Measurements from ENCODE around the gene PANK1.
"Not testable (repeated sequence)": the region's sequence is repeated elsewhere in the genome, so short reads cannot be mapped to it uniquely, and the experiment has no call there.

PANK1 gene

DNA sequence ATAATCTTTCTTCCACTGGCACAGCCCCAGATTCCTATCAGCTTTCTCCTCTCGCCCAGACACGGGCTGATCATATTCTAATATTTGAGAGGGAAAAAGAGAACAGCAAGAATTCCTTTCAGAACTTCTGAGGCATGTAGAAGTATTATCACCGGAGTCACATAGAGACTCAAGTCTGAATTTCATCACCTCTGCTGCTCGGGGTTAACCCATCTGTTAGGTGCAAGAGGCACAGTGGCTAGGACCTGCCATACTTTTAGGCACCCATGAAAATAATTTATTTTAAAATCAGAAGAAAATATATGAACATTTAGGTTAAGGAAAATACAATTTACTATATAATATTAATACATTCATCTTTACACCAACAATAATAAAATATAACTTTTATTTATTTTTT is 21.0 kb downstream of the PANK1 start:
- no peak for ATAC-seq
- TF ChIP-seq TOX (CRISPR knock-in tag; IDR thresholded peaks at IDR 0.05; ENCODE audit: borderline replicate concordance) (no peak), ZNF565 (CRISPR knock-in tag; conservative IDR thresholded peaks at IDR 0.05; ENCODE audit: low read depth) (no peak), PPARA (CRISPR knock-in tag; IDR thresholded peaks at IDR 0.05; ENCODE audit: borderline replicate concordance) (no peak), ZC3H10 (CRISPR knock-in tag; IDR thresholded peaks at IDR 0.05) (no peak), RARB (CRISPR knock-in tag; IDR thresholded peaks at IDR 0.05) (no peak), GLIS3 (CRISPR knock-in tag; IDR thresholded peaks at IDR 0.05) (no peak), ISL1 (CRISPR knock-in tag; IDR thresholded peaks at IDR 0.05) (no peak), BACH2 (CRISPR knock-in tag; IDR thresholded peaks at IDR 0.05; ENCODE audit: borderline replicate concordance) (no peak), ESRRG (CRISPR knock-in tag; IDR thresholded peaks at IDR 0.05) (no peak), ZNF8 (CRISPR knock-in tag; IDR thresholded peaks at IDR 0.05) (no peak), CSDC2 (CRISPR knock-in tag; IDR thresholded peaks at IDR 0.05) (no peak)

DNA sequence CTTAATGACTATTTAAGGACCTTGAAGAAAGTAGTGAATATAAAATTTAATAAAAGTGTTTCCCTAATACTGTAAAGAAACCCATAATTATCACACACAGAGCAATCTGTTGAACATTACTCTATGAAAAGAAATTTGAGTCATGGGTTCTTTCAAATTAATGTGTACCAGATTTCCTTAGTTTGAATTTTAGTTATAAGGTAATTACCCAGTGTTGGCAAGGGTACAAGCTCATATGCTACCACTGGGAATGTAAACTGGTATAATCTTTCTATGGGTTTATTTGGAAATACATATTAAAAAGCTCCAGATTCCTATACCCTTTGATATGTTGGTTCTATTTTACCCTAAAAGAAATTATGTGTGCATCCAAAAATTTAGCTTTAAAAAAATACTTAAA is 22.9 kb downstream of the PANK1 start:
- ATAC-seq: no peak
- TF ChIP-seq GLIS3 (CRISPR knock-in tag; IDR thresholded peaks at IDR 0.05): no peak
- TF ChIP-seq PPARA (CRISPR knock-in tag; IDR thresholded peaks at IDR 0.05; ENCODE audit: borderline replicate concordance): no peak
- TF ChIP-seq ARNTL (CRISPR knock-in tag; IDR thresholded peaks at IDR 0.05; ENCODE audit: borderline replicate concordance, low read depth): no peak
- TF ChIP-seq, protein P1, sequence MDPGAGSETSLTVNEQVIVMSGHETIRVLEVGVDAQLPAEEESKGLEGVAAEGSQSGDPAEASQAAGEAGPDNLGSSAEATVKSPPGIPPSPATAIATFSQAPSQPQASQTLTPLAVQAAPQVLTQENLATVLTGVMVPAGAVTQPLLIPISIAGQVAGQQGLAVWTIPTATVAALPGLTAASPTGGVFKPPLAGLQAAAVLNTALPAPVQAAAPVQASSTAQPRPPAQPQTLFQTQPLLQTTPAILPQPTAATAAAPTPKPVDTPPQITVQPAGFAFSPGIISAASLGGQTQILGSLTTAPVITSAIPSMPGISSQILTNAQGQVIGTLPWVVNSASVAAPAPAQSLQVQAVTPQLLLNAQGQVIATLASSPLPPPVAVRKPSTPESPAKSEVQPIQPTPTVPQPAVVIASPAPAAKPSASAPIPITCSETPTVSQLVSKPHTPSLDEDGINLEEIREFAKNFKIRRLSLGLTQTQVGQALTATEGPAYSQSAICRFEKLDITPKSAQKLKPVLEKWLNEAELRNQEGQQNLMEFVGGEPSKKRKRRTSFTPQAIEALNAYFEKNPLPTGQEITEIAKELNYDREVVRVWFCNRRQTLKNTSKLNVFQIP (CRISPR knock-in tag; IDR thresholded peaks at IDR 0.05; ENCODE audit: borderline replicate concordance, low read depth): no peak

DNA sequence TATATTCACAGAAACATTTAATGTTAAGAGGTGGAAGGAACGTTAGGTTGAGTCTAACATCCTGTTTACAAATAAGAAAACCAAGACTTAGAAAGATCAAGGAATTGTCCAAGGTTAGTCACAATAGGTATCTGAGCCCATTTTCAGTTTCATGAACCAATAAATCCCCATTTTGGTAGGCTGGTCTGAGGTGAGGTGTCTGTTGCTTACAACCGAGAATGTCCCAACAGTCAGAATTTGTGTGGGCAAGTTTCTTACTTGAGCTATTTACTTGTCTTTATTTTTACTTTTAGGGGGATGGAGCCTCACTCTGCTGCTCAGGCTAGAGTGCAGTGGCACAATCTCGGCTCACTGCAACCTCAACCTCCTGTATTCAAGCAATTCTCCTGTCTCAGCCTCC is 23.6 kb downstream of the PANK1 start:
- ATAC-seq: no peak
- TF ChIP-seq OSR1 (CRISPR knock-in tag; IDR thresholded peaks at IDR 0.05) (no peak), SNAI2 (CRISPR knock-in tag; IDR thresholded peaks at IDR 0.05) (no peak), ZFP3 (CRISPR knock-in tag; IDR thresholded peaks at IDR 0.05) (no peak), BACH2 (CRISPR knock-in tag; IDR thresholded peaks at IDR 0.05; ENCODE audit: borderline replicate concordance) (no peak), ZNF565 (CRISPR knock-in tag; conservative IDR thresholded peaks at IDR 0.05; ENCODE audit: low read depth) (no peak), CSDC2 (CRISPR knock-in tag; IDR thresholded peaks at IDR 0.05) (no peak), TCF4 (CRISPR knock-in tag; IDR thresholded peaks at IDR 0.05; ENCODE audit: borderline replicate concordance) (no peak), ZFP30 (CRISPR knock-in tag; IDR thresholded peaks at IDR 0.05) (no peak), ISL1 (CRISPR knock-in tag; IDR thresholded peaks at IDR 0.05) (no peak)
- TF ChIP-seq, protein P2, sequence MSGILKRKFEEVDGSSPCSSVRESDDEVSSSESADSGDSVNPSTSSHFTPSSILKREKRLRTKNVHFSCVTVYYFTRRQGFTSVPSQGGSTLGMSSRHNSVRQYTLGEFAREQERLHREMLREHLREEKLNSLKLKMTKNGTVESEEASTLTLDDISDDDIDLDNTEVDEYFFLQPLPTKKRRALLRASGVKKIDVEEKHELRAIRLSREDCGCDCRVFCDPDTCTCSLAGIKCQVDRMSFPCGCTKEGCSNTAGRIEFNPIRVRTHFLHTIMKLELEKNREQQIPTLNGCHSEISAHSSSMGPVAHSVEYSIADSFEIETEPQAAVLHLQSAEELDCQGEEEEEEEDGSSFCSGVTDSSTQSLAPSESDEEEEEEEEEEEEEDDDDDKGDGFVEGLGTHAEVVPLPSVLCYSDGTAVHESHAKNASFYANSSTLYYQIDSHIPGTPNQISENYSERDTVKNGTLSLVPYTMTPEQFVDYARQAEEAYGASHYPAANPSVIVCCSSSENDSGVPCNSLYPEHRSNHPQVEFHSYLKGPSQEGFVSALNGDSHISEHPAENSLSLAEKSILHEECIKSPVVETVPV (CRISPR knock-in tag; IDR thresholded peaks at IDR 0.05): no peak
- TF ChIP-seq, protein P1 (CRISPR knock-in tag; IDR thresholded peaks at IDR 0.05; ENCODE audit: borderline replicate concordance, low read depth): no peak
- TF ChIP-seq, protein P3, sequence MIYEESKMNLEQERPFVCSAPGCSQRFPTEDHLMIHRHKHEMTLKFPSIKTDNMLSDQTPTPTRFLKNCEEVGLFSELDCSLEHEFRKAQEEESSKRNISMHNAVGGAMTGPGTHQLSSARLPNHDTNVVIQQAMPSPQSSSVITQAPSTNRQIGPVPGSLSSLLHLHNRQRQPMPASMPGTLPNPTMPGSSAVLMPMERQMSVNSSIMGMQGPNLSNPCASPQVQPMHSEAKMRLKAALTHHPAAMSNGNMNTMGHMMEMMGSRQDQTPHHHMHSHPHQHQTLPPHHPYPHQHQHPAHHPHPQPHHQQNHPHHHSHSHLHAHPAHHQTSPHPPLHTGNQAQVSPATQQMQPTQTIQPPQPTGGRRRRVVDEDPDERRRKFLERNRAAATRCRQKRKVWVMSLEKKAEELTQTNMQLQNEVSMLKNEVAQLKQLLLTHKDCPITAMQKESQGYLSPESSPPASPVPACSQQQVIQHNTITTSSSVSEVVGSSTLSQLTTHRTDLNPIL (CRISPR knock-in tag; IDR thresholded peaks at IDR 0.05; ENCODE audit: low read depth): no peak
- TF ChIP-seq, protein P4, sequence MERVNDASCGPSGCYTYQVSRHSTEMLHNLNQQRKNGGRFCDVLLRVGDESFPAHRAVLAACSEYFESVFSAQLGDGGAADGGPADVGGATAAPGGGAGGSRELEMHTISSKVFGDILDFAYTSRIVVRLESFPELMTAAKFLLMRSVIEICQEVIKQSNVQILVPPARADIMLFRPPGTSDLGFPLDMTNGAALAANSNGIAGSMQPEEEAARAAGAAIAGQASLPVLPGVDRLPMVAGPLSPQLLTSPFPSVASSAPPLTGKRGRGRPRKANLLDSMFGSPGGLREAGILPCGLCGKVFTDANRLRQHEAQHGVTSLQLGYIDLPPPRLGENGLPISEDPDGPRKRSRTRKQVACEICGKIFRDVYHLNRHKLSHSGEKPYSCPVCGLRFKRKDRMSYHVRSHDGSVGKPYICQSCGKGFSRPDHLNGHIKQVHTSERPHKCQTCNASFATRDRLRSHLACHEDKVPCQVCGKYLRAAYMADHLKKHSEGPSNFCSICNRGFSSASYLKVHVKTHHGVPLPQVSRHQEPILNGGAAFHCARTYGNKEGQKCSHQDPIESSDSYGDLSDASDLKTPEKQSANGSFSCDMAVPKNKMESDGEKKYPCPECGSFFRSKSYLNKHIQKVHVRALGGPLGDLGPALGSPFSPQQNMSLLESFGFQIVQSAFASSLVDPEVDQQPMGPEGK (CRISPR knock-in tag; IDR thresholded peaks at IDR 0.05; ENCODE audit: borderline replicate concordance): no peak
- TF ChIP-seq, protein P5, sequence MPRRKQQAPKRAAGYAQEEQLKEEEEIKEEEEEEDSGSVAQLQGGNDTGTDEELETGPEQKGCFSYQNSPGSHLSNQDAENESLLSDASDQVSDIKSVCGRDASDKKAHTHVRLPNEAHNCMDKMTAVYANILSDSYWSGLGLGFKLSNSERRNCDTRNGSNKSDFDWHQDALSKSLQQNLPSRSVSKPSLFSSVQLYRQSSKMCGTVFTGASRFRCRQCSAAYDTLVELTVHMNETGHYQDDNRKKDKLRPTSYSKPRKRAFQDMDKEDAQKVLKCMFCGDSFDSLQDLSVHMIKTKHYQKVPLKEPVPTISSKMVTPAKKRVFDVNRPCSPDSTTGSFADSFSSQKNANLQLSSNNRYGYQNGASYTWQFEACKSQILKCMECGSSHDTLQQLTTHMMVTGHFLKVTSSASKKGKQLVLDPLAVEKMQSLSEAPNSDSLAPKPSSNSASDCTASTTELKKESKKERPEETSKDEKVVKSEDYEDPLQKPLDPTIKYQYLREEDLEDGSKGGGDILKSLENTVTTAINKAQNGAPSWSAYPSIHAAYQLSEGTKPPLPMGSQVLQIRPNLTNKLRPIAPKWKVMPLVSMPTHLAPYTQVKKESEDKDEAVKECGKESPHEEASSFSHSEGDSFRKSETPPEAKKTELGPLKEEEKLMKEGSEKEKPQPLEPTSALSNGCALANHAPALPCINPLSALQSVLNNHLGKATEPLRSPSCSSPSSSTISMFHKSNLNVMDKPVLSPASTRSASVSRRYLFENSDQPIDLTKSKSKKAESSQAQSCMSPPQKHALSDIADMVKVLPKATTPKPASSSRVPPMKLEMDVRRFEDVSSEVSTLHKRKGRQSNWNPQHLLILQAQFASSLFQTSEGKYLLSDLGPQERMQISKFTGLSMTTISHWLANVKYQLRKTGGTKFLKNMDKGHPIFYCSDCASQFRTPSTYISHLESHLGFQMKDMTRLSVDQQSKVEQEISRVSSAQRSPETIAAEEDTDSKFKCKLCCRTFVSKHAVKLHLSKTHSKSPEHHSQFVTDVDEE (CRISPR knock-in tag; IDR thresholded peaks at IDR 0.05): no peak

DNA sequence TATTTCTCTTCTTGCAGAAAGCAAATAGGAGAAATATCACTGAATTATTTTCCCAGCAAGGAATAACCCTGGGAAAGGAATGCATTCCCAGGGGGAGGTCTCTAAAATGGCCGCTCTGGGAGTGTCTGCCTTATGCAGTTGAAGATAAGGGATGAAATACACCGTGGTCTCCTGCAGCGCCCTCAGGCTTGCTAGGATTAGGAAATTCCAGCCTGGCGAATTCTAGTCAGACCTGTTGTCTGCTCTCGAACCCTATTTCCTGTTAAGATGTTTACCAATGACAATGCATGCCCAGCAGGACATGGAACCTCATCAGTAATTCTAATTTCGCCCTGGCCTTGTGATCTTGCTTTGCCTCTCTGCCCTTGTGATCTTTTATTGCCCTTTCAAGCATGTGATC is 24.7 kb downstream of the PANK1 start:
- not testable (repeated sequence) for ATAC-seq

Measured in SK-N-SH treated with all-trans-retinoic acid at 6 μM for 48 hours (cell line).